HEK293T (cell line): ENCODE measurements around the gene JMJD1C.

Source experiments
- FOXM1 ChIP-seq: fragments of 450-650 bp; IDR thresholded peaks from 2 replicates; pipeline ENCODE4 v1.6.1; 2017; ENCODE audit warnings: mild to moderate bottlenecking, borderline replicate concordance
- SP1 ChIP-seq: fragments of 450-650 bp; IDR thresholded peaks from 2 replicates; pipeline ENCODE4 v1.6.1; 2017

GRCh38 chr10:63515002-63515763 is 49.4 kb upstream of the JMJD1C start:
- TF ChIP-seq SP1 (no peak), FOXM1 (no peak)
